H1 (cell line): ENCODE measurements around the gene RGS3. TPM values are rescaled to one million over a fixed set of nuclear protein-coding genes. Genes with fewer than 3 reads are reported as not detected.
A peak's percentile ranks its signal among the peaks of the same experiment; 100 is the strongest.

Experiments used
- CTCF ChIA-PET: fragments of 300-600 bp; sonication (Branson Sonifier 250); formaldehyde crosslinking; loops from one replicate; lab custom pipeline; 2021; ENCODE audit not compliant: partially characterized antibody; lab: Charles Lee
- POLR2A ChIA-PET: fragments of 300-600 bp; sonication (Branson Sonifier 250); formaldehyde crosslinking; loops from one replicate; lab custom pipeline; 2021; ENCODE audit warnings: inconsistent platforms; ENCODE audit not compliant: partially characterized antibody; lab: Charles Lee
- DNase-seq, 2 experiments: peaks; one replicate each; pipeline versions ENCODE4 v3.0.0 to v3.0.0-alpha.2; 2010 to 2022; ENCODE audit warnings: low spot score in 2 of 2, low read depth in 1 of 2, mixed read lengths in 1 of 2
- FAIRE-seq: peaks from 2 replicates; lab custom pipeline; 2011; peaks lifted over from hg19 to GRCh38; lab: Jason Lieb, UNC
- H2AFZ ChIP-seq: 2 replicates; pipeline ENCODE4 v1.8.1; 2012; ENCODE audit warnings: low read length, inconsistent platforms
- H2AK5ac ChIP-seq: 2 replicates; pipeline ENCODE4 v1.6.1; 2013; ENCODE audit warnings: low read depth, low read length
- H2BK120ac ChIP-seq: replicated peaks from 2 replicates; pipeline ENCODE3; 2013; ENCODE audit warnings: low read depth, low read length, inconsistent platforms
- H2BK12ac ChIP-seq: 2 replicates; pipeline ENCODE4 v1.6.1; 2013; ENCODE audit warnings: low read depth, low read length
- H2BK15ac ChIP-seq: 2 replicates; pipeline ENCODE4 v1.6.1; 2013; ENCODE audit warnings: low read length
- H2BK20ac ChIP-seq: 2 replicates; pipeline ENCODE4 v1.6.1; 2013; ENCODE audit warnings: low read length
- H2BK5ac ChIP-seq: 2 replicates; pipeline ENCODE4 v1.6.1; 2013; ENCODE audit warnings: low read depth, low read length
- H3K14ac ChIP-seq: 2 replicates; pipeline ENCODE4 v1.6.1; 2013; ENCODE audit warnings: inconsistent platforms; ENCODE audit not compliant: insufficient read length
- H3K18ac ChIP-seq: 2 replicates; pipeline ENCODE4 v1.6.1; 2013; ENCODE audit warnings: low read length; ENCODE audit errors: extremely low read depth
- H3K23ac ChIP-seq: 2 replicates; pipeline ENCODE4 v1.6.1; 2013; ENCODE audit warnings: inconsistent platforms; ENCODE audit not compliant: insufficient read length
- H3K23me2 ChIP-seq: 2 replicates; pipeline ENCODE4 v1.6.1; 2013; ENCODE audit warnings: low read depth, low read length
- H3K27ac ChIP-seq: 2 replicates; pipeline ENCODE4 v1.6.1; 2011; ENCODE audit warnings: low read depth, low read length, inconsistent platforms
- H3K27me3 ChIP-seq, 4 experiments: replicated peaks in 1 of 4; 1 replicate in 1 of 4; 2 replicates in 3 of 4; pipeline versions ENCODE4 v1.6.1 to v1.8.1; 2011 to 2013; ENCODE audit warnings: low read length in 3 of 4, mild to moderate bottlenecking in 3 of 4, inconsistent platforms in 2 of 4, mixed read lengths in 2 of 4, moderate library complexity in 1 of 4; ENCODE audit not compliant: control insufficient read depth in 3 of 4, insufficient read depth in 3 of 4; ENCODE audit errors: extremely low read depth in 1 of 4
- H3K36me3 ChIP-seq, 4 experiments: 2 replicates each; pipeline versions ENCODE4 v1.6.1 to v1.8.1; 2011 to 2013; ENCODE audit warnings: mild to moderate bottlenecking in 4 of 4, low read length in 3 of 4, moderate library complexity in 2 of 4, control low read depth in 1 of 4, inconsistent platforms in 1 of 4; ENCODE audit not compliant: insufficient read depth in 4 of 4, control insufficient read depth in 2 of 4
- H3K4ac ChIP-seq: replicated peaks from 2 replicates; pipeline ENCODE3; 2013; ENCODE audit warnings: low read length, low read depth, mixed read lengths, inconsistent platforms; ENCODE audit not compliant: insufficient read length
- H3K4me1 ChIP-seq, 4 experiments: replicated peaks in 1 of 4; 1 replicate in 1 of 4; 2 replicates in 3 of 4; pipeline versions ENCODE4 v1.6.1 to v1.8.1; 2011 to 2013; ENCODE audit warnings: low read length in 3 of 4, inconsistent platforms in 2 of 4, mixed read lengths in 1 of 4; ENCODE audit not compliant: insufficient read depth in 4 of 4, control insufficient read depth in 3 of 4
- H3K4me2 ChIP-seq, 2 experiments: 2 replicates each; pipeline versions ENCODE4 v1.6.1 to v1.8.1; 2011 to 2013; ENCODE audit warnings: low read depth in 2 of 2, low read length in 2 of 2, control low read depth in 1 of 2, inconsistent platforms in 1 of 2, mild to moderate bottlenecking in 1 of 2; ENCODE audit not compliant: insufficient read depth in 1 of 2
- H3K4me3 ChIP-seq, 4 experiments: fragments of 200-600, 300-600 bp in 1 of 4; sonication (generic), shearing (Covaris generic), sonication (Bioruptor Twin) in 1 of 4; 2 replicates each; pipeline versions ENCODE4 v1.5.1 to v1.8.1; 2011 to 2016; ENCODE audit warnings: low read length in 4 of 4, low read depth in 3 of 4, control low read depth in 2 of 4, inconsistent platforms in 2 of 4, mild to moderate bottlenecking in 2 of 4, mixed read lengths in 1 of 4, moderate library complexity in 1 of 4; ENCODE audit not compliant: insufficient read depth in 2 of 4; ENCODE audit errors: extremely low read depth in 1 of 4
- H3K56ac ChIP-seq: replicated peaks from 2 replicates; pipeline ENCODE3; 2013; ENCODE audit warnings: low read depth, mild to moderate bottlenecking, mixed read lengths, low read length, inconsistent platforms; ENCODE audit not compliant: insufficient read length
- H3K79me1 ChIP-seq: 2 replicates; pipeline ENCODE4 v1.6.1; 2013; ENCODE audit warnings: low read depth, low read length, control low read depth
- H3K79me2 ChIP-seq, 2 experiments: 2 replicates each; pipeline versions ENCODE4 v1.6.1 to v1.8.1; 2012 to 2013; ENCODE audit warnings: low read length in 2 of 2, mild to moderate bottlenecking in 2 of 2, inconsistent platforms in 1 of 2; ENCODE audit not compliant: insufficient read depth in 2 of 2, control insufficient read depth in 1 of 2
- H3K9ac ChIP-seq, 4 experiments: replicated peaks in 1 of 4; 1 replicate in 1 of 4; 2 replicates in 3 of 4; pipeline versions ENCODE4 v1.6.1 to v1.8.1; 2011 to 2013; ENCODE audit warnings: low read depth in 3 of 4, low read length in 3 of 4, control low read depth in 2 of 4, mild to moderate bottlenecking in 2 of 4, moderate library complexity in 2 of 4, inconsistent platforms in 1 of 4; ENCODE audit errors: extremely low read depth in 1 of 4
- H3K9me3 ChIP-seq, 2 experiments: 2 replicates each; pipeline versions ENCODE4 v1.6.1 to v1.8.1; 2012 to 2013; ENCODE audit warnings: mild to moderate bottlenecking in 2 of 2, moderate library complexity in 2 of 2, control low read depth in 1 of 2, inconsistent platforms in 1 of 2, low read depth in 1 of 2, low read length in 1 of 2, mixed read lengths in 1 of 2; ENCODE audit not compliant: insufficient read depth in 2 of 2
- H4K20me1 ChIP-seq, 2 experiments: replicated peaks in 1 of 2; 2 replicates each; pipeline versions ENCODE3 to v1.8.1; 2011 to 2013; ENCODE audit warnings: inconsistent platforms in 2 of 2, low read length in 2 of 2, mild to moderate bottlenecking in 1 of 2; ENCODE audit not compliant: insufficient read depth in 2 of 2, control insufficient read depth in 1 of 2
- H4K5ac ChIP-seq: 2 replicates; pipeline ENCODE4 v1.6.1; 2013; ENCODE audit warnings: low read length, low read depth, mixed read lengths, inconsistent platforms; ENCODE audit not compliant: insufficient read length
- H4K8ac ChIP-seq: 2 replicates; pipeline ENCODE4 v1.8.0; 2013; ENCODE audit warnings: mild to moderate bottlenecking, moderate library complexity, low read length, inconsistent platforms; ENCODE audit not compliant: insufficient read depth; ENCODE audit errors: extremely low read depth
- H4K91ac ChIP-seq: replicated peaks from 2 replicates; pipeline ENCODE3; 2013; ENCODE audit warnings: low read length, mixed read lengths, inconsistent platforms; ENCODE audit not compliant: insufficient read length
- SAP30 ChIP-seq: fragments of 300-600 bp; sonication (generic); IDR thresholded peaks from 2 replicates; pipeline ENCODE4 v1.7.1; 2012; ENCODE audit warnings: low read length, moderate library complexity, mild to moderate bottlenecking, inconsistent platforms; ENCODE audit not compliant: insufficient read depth, insufficient replicate concordance
- SIN3A ChIP-seq, 2 experiments: IDR thresholded peaks in 1 of 2; conservative IDR thresholded peaks in 1 of 2; 2 replicates each; pipeline ENCODE4 v1.6.1; 2011 to 2012; ENCODE audit warnings: low read length in 2 of 2, improper control_type of control experiment in 1 of 2, low read depth in 1 of 2, mild to moderate bottlenecking in 1 of 2
- WGBS, 2 experiments: shearing (Covaris generic) in 1 of 2; methylation state at CpG; one replicate each; pipeline versions ENCODE4 v1.1.6 to v1.1.7; 2013 to 2015; ENCODE audit warnings: low lambda C conversion rate in 2 of 2, mixed read lengths in 2 of 2, inconsistent platforms in 1 of 2, low coverage in 1 of 2, missing lambda C conversion rate in 1 of 2; ENCODE audit not compliant: insufficient replicate concordance in 2 of 2, insufficient coverage in 1 of 2, insufficient read length in 1 of 2; ENCODE audit errors: extremely low coverage in 1 of 2, missing lambda C conversion rate in 1 of 2; 5-methylcytosine and 5-hydroxymethylcytosine counted together
- polyA plus RNA-seq, 7 experiments: library from polyadenylated mRNA; depleted of rRNA in 3 of 7; stranded (reverse) in 5 of 7; unstranded in 2 of 7; fragments of >200 nt in 5 of 7; fragments of 200-250 nt in 2 of 7; gene quantifications; 1 replicate in 5 of 7; 2 replicates in 1 of 7; 4 replicates in 1 of 7; pipeline versions ENCODE4 v1.2.1 to v1.2.3, GENCODE V29; 2011 to 2013; ENCODE audit warnings: missing spikeins in 2 of 7, mixed read lengths in 2 of 7
- total RNA-seq: library from RNA; stranded (reverse); fragmentation: NEBNext Ultra II Directional; extraction: Animal tissue kit (Norgen Biotek cat#: 25700); gene quantifications from 2 replicates; pipeline ENCODE4 v1.2.1, GENCODE V29; 2021
- TF ChIP-seq, protein P1 (sequence below): IDR thresholded peaks from 2 replicates; pipeline ENCODE4 v1.6.1; 2011; ENCODE audit warnings: low read length, improper control_type of control experiment

RGS3 gene
- total and polyA plus RNA-seq, 2 of the 8 experiments (the other 6 are each of a cell fraction or from before 2014, with no cell fraction given): 12.6 to 18.2 TPM

- no peak overlapping the region for H4K91ac ChIP-seq
Observed at GRCh38 chr9:113612828-113613227, 149.3 kb downstream of the RGS3 start.

More at GRCh38 chr9:113612828-113613227, 149.3 kb downstream of the RGS3 start:
- TF ChIP-seq SIN3A (conservative IDR thresholded peaks at IDR 0.05 in 1 of 2, IDR thresholded peaks at IDR 0.05 in 1 of 2; ENCODE audit: low read depth in 1 of 2, low read length in 2 of 2) (no peak), SAP30 (no peak)
- TF ChIP-seq, protein P1, sequence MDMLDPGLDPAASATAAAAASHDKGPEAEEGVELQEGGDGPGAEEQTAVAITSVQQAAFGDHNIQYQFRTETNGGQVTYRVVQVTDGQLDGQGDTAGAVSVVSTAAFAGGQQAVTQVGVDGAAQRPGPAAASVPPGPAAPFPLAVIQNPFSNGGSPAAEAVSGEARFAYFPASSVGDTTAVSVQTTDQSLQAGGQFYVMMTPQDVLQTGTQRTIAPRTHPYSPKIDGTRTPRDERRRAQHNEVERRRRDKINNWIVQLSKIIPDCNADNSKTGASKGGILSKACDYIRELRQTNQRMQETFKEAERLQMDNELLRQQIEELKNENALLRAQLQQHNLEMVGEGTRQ: no peak
- H3K36me3 ChIP-seq: no peaks in the 10 kb centered on the region
- H3K56ac ChIP-seq: no peak overlapping the region
- ChIA-PET CTCF (interaction anchor here (0.7 to 7.3 kb wide), 8 partner anchors 11 to 679 kb away, joined by 3 to 71 read pairs (median 6); no protein-coding TSS in a partner anchor), POLR2A (interaction anchor here (1.0 to 4.6 kb wide), 3 partner anchors 8 to 42 kb away, joined by 4 to 40 read pairs (median 4); no protein-coding TSS in a partner anchor)
- WGBS, 2 experiments: 97% methylated on average over 6 of the region's 6 CpGs; no CpG with 5 or more reads in 1 of the 2 experiments
- no peak overlapping the region for H3K23ac ChIP-seq
- peaks cover 0 to 3% of the 10 kb centered on the region in 2 experiments for H4K20me1 ChIP-seq
- no peak overlapping the region for H2BK120ac ChIP-seq
- H4K8ac ChIP-seq: no peak overlapping the region
- no peak overlapping the region for H3K9ac ChIP-seq
- H3K4ac ChIP-seq: no peak overlapping the region
- no peak overlapping the region for H2BK20ac ChIP-seq
- no peak overlapping the region for H2AFZ ChIP-seq
- H2BK15ac ChIP-seq: 0 out of 2 replicates have a peak overlapping the region, but pooled peaks have one; percentile 77
- no peaks in the 10 kb centered on the region for H3K9me3 ChIP-seq
- H3K27me3 ChIP-seq: no peaks in the 10 kb centered on the region
- H3K4me2 ChIP-seq: no peak overlapping the region
- no peak overlapping the region for H3K14ac ChIP-seq
- peaks cover 13 to 23% (median 13%) of the 10 kb centered on the region in 4 experiments for H3K4me1 ChIP-seq
- H3K79me1 ChIP-seq: no peaks in the 10 kb centered on the region
- H3K18ac ChIP-seq: no peak overlapping the region
- no peak overlapping the region for H2BK5ac ChIP-seq
- H3K79me2 ChIP-seq: no peaks in the 10 kb centered on the region
- DNase-seq: no peak
- H3K4me3 ChIP-seq: no peak overlapping the region
- FAIRE-seq: no peak
- peaks cover 9% of the 10 kb centered on the region for H3K23me2 ChIP-seq
- H4K5ac ChIP-seq: no peak overlapping the region
- H2AK5ac ChIP-seq: no peak overlapping the region
- H2BK12ac ChIP-seq: no peak overlapping the region
- no peak overlapping the region for H3K27ac ChIP-seq
